ENCODE data around the gene CCDC171.

DNA sequence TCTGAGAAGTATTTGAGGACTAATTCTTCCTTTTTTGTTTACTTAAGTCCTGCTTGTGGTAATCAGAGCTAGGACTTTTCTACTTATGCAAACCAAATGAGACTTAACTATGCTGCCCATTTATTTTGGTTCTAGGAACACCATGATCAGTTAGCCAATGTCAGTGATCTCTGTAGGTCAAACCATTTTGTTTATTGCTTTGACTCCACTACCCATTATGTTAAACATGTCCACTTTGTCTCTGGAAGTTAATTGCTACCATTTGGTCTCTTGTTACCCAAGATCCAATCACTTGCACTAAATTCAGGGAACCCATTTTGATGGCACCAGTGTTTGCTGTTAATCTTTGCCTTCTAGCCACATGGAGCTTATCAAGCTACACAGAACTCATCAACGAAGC, 161.9 kb downstream of the CCDC171 start:
- TF ChIP-seq, protein P1, sequence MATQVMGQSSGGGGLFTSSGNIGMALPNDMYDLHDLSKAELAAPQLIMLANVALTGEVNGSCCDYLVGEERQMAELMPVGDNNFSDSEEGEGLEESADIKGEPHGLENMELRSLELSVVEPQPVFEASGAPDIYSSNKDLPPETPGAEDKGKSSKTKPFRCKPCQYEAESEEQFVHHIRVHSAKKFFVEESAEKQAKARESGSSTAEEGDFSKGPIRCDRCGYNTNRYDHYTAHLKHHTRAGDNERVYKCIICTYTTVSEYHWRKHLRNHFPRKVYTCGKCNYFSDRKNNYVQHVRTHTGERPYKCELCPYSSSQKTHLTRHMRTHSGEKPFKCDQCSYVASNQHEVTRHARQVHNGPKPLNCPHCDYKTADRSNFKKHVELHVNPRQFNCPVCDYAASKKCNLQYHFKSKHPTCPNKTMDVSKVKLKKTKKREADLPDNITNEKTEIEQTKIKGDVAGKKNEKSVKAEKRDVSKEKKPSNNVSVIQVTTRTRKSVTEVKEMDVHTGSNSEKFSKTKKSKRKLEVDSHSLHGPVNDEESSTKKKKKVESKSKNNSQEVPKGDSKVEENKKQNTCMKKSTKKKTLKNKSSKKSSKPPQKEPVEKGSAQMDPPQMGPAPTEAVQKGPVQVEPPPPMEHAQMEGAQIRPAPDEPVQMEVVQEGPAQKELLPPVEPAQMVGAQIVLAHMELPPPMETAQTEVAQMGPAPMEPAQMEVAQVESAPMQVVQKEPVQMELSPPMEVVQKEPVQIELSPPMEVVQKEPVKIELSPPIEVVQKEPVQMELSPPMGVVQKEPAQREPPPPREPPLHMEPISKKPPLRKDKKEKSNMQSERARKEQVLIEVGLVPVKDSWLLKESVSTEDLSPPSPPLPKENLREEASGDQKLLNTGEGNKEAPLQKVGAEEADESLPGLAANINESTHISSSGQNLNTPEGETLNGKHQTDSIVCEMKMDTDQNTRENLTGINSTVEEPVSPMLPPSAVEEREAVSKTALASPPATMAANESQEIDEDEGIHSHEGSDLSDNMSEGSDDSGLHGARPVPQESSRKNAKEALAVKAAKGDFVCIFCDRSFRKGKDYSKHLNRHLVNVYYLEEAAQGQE (tag by site-specific recombination; IDR thresholded peaks at IDR 0.05), result no peak
- TF ChIP-seq, protein P2, sequence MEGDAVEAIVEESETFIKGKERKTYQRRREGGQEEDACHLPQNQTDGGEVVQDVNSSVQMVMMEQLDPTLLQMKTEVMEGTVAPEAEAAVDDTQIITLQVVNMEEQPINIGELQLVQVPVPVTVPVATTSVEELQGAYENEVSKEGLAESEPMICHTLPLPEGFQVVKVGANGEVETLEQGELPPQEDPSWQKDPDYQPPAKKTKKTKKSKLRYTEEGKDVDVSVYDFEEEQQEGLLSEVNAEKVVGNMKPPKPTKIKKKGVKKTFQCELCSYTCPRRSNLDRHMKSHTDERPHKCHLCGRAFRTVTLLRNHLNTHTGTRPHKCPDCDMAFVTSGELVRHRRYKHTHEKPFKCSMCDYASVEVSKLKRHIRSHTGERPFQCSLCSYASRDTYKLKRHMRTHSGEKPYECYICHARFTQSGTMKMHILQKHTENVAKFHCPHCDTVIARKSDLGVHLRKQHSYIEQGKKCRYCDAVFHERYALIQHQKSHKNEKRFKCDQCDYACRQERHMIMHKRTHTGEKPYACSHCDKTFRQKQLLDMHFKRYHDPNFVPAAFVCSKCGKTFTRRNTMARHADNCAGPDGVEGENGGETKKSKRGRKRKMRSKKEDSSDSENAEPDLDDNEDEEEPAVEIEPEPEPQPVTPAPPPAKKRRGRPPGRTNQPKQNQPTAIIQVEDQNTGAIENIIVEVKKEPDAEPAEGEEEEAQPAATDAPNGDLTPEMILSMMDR (tag by site-specific recombination; IDR thresholded peaks at IDR 0.05), result no peak
- TF ChIP-seq ZNF596 (tag by site-specific recombination; IDR thresholded peaks at IDR 0.05), result no peak
- TF ChIP-seq KLF1 (tag by site-specific recombination; IDR thresholded peaks at IDR 0.05), result no peak
- no peak for TF ChIP-seq ZNF184 (tag by site-specific recombination; IDR thresholded peaks at IDR 0.05)
- TF ChIP-seq ZNF785 (tag by site-specific recombination; IDR thresholded peaks at IDR 0.05), result no peak
- no peak for TF ChIP-seq ZNF16 (tag by site-specific recombination; IDR thresholded peaks at IDR 0.05; ENCODE audit: low read depth)
- TF ChIP-seq ZNF157 (tag by site-specific recombination; IDR thresholded peaks at IDR 0.05), result no peak
- TF ChIP-seq ZNF561 (tag by site-specific recombination; IDR thresholded peaks at IDR 0.05; ENCODE audit: borderline replicate concordance), result no peak
- TF ChIP-seq SP2 (tag by site-specific recombination; IDR thresholded peaks at IDR 0.05), result no peak
- TF ChIP-seq ZNF274 (IDR thresholded peaks at IDR 0.05; ENCODE audit: low read length), result no peak
- TF ChIP-seq ZNF274 (tag by site-specific recombination; IDR thresholded peaks at IDR 0.05; ENCODE audit: borderline replicate concordance), result no peak
- TF ChIP-seq GLI4 (tag by site-specific recombination; IDR thresholded peaks at IDR 0.05), result no peak
- no peak for TF ChIP-seq ZNF292 (tag by site-specific recombination; IDR thresholded peaks at IDR 0.05; ENCODE audit: borderline replicate concordance, low read depth)
- TF ChIP-seq, protein P3, sequence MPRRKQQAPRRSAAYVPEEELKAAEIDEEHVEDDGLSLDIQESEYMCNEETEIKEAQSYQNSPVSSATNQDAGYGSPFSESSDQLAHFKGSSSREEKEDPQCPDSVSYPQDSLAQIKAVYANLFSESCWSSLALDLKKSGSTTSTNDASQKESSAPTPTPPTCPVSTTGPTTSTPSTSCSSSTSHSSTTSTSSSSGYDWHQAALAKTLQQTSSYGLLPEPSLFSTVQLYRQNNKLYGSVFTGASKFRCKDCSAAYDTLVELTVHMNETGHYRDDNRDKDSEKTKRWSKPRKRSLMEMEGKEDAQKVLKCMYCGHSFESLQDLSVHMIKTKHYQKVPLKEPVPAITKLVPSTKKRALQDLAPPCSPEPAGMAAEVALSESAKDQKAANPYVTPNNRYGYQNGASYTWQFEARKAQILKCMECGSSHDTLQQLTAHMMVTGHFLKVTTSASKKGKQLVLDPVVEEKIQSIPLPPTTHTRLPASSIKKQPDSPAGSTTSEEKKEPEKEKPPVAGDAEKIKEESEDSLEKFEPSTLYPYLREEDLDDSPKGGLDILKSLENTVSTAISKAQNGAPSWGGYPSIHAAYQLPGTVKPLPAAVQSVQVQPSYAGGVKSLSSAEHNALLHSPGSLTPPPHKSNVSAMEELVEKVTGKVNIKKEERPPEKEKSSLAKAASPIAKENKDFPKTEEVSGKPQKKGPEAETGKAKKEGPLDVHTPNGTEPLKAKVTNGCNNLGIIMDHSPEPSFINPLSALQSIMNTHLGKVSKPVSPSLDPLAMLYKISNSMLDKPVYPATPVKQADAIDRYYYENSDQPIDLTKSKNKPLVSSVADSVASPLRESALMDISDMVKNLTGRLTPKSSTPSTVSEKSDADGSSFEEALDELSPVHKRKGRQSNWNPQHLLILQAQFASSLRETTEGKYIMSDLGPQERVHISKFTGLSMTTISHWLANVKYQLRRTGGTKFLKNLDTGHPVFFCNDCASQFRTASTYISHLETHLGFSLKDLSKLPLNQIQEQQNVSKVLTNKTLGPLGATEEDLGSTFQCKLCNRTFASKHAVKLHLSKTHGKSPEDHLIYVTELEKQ (tag by site-specific recombination; IDR thresholded peaks at IDR 0.05; ENCODE audit: borderline replicate concordance), result no peak

All from HEK293 (cell line).